ENCODE data around the gene GOLGA8S. TPM values are rescaled to one million over a fixed set of nuclear protein-coding genes. Genes with fewer than 3 reads are reported as not detected.
"Not testable (repeated sequence)": the region's sequence is repeated elsewhere in the genome, so short reads cannot be mapped to it uniquely, and the experiment has no call there.

GOLGA8S gene
- total and polyA plus RNA-seq, 5 experiments from 2014 or later, result 0.44 to 0.63 TPM; not detected in 3

DNA sequence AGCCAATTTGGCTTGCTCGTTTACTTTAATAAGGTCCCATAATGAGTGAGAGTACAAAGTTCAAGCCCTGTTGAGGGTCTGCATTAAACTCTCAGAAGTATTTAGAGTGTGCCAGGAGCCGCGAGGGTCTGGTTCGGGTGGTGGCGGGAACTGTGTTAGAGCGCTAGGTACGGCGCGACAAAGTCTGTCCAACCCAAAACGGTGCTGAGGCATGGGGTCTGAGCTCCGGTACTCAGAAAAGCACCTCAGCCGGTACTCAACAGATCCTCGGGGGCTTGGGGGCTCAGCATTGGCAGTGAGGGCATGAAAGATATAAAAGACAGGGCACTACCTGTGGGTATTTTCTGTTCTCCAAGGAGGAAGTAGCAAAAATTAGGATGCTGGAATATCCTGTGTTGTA is 24.4 kb downstream of the GOLGA8S start:
- H3K4me3 Mint-ChIP-seq, H3K27ac Mint-ChIP-seq, H3K27me3 Mint-ChIP-seq, H3K36me3 Mint-ChIP-seq, DNase-seq, H3K4me1 Mint-ChIP-seq, ATAC-seq, POLR2A ChIA-PET, H3K9me3 Mint-ChIP-seq: not testable (repeated sequence)

DNA sequence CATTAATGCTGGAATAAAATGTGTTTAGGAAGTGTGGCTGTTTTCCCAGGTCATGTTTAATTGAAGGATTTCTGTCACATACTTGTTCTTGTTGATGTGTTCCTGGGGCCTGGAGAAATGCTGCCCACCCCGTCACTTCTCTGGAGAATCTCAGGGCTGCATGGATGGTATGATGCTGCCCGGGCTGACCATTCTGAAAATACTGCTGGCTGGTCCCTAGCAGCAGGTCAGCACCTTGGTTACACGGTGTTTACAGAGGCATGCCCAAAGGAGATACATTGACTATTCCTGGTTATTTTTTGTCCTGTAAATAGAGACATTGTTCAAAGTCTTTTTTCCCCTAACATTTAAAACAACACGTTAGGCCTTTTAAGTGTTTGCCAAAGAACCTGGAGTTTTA is 26.2 kb downstream of the GOLGA8S start:
- H3K27ac Mint-ChIP-seq, ATAC-seq, H3K9me3 Mint-ChIP-seq, POLR2A ChIA-PET, DNase-seq, H3K4me1 Mint-ChIP-seq, H3K4me3 Mint-ChIP-seq, H3K36me3 Mint-ChIP-seq: not testable (repeated sequence)
- H3K27me3 Mint-ChIP-seq, result peaks cover 0 to 20% (median 5%) of the 10 kb centered on the region in 5 donors

DNA sequence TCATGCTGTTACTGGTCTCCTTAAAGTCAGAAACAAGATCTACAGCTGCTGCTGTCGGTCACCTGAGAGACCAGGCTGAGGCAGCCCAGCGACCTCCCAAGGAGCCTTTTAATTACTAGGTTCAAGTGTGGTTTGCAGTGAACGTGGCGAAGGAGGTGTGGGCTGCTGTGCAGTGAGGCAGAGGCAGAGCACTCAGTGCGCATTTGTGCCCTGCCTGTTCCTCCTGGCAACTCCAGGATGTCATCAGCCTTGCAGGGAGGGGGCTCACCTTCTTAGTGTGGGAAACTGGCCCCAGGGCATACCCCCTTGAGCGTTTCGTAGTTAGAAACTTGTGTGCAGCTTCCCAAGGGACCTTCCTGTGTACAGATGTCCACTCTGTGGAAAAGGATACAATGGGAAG is 26.6 kb downstream of the GOLGA8S start:
- DNase-seq, H3K27ac Mint-ChIP-seq, H3K4me1 Mint-ChIP-seq, H3K9me3 Mint-ChIP-seq, POLR2A ChIA-PET, H3K36me3 Mint-ChIP-seq, H3K4me3 Mint-ChIP-seq, ATAC-seq: not testable (repeated sequence)
- H3K27me3 Mint-ChIP-seq, result peaks cover 3 to 21% (median 5%) of the 10 kb centered on the region in 5 donors

DNA sequence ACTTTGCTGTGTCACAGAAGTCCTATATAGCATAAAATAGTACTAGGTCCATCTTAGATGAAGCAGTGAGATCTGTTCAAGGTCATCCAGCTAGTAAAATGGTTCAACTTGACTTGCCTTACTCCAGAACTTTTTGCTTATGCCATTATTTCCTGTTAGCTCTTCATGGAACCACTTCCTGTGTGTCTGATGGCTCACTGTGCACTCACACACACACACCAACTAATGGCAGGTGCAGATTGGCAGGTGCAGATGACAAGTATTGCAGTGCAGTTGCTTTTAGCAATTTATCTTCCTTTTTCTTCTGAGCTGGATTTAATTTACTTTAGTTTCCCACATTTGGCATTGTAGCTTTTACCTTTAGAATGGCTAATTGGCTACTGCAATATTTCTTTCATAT is 29.8 kb downstream of the GOLGA8S start:
- ATAC-seq (no peak), DNase-seq (no peak)
- Mint-ChIP-seq H3K4me3 (no peak overlapping the region), H3K36me3 (no peaks in the 10 kb centered on the region), H3K9me3 (peaks cover 0 to 1% (median 0%) of the 10 kb centered on the region in 9 donors), H3K27me3 (peaks cover 3 to 29% (median 5%) of the 10 kb centered on the region in 5 donors), H3K4me1 (no peaks in the 10 kb centered on the region), H3K27ac (no peak overlapping the region)
- POLR2A ChIA-PET, result no interaction called here

DNA sequence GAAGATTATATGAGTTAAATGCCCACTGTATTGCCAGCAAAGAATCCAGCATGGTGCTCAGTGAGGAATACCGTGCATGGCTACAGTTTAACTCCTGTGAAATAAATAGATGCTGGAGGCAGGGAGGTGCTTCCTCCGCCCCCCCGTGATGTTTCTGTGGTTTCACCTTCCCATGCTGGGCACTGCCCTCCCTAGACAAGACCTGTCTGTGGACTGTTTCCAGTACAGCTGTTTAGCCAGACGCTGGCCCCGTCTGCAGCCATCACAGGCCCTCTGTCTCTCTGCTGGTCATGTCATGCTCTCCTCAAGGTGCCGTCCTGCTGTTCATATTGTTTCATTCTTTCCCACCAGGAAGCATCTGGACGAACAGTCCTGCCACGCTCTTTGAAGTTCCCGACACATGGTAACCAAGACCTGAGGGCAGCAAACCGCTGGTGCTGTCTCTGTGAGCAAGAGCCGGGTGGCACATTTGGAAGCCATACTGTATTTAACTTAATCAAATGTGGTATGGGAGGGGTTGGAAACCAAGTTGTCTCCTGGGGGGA is 31.4 kb downstream of the GOLGA8S start:
- peaks cover 0 to 1% (median 0%) of the 10 kb centered on the region in 9 donors for H3K9me3 Mint-ChIP-seq
- ATAC-seq (no peak), DNase-seq (no peak)
- H3K4me3 Mint-ChIP-seq, result no peak overlapping the region
- H3K36me3 Mint-ChIP-seq, result no peaks in the 10 kb centered on the region
- POLR2A ChIA-PET, result no interaction called here
- H3K27me3 Mint-ChIP-seq, result peaks cover 3 to 29% (median 5%) of the 10 kb centered on the region in 5 donors
- H3K27ac Mint-ChIP-seq, result no peak overlapping the region
- H3K4me1 Mint-ChIP-seq, result no peaks in the 10 kb centered on the region

DNA sequence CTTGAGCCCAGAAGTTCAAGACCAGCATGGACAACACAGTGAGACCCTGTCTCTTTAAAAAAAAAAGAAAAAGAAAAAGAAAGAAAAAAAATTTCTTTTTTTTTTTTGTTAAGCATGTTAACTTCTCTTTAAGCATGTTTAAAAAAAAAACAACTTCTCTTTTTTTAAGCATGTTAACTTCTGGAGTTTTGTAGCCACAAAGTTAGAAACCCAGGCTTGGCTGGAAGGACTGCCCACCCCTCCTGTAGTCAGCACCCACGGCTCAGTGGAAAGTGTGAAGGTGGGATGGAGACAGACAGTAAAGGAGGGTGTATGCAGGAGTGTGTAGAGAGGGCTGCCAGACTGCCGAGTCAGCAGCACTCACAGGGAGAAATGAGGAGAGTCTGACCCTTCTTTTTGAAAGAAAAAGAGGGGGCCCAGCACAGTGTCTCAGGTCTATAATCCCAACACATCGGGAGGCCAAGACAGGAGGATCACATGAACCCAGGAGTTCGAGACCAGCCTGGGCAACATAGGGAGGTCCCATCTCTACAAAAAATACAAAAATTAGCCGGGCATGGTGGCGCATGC is 33.2 kb downstream of the GOLGA8S start:
- no peaks in the 10 kb centered on the region for H3K4me1 Mint-ChIP-seq
- ATAC-seq (no peak), DNase-seq (no peak)
- no peak overlapping the region for H3K4me3 Mint-ChIP-seq
- POLR2A ChIA-PET, result no interaction called here
- H3K36me3 Mint-ChIP-seq, result no peaks in the 10 kb centered on the region
- peaks cover 0 to 1% (median 0%) of the 10 kb centered on the region in 9 donors for H3K9me3 Mint-ChIP-seq
- no peak overlapping the region for H3K27ac Mint-ChIP-seq
- H3K27me3 Mint-ChIP-seq, result peaks cover 3 to 29% (median 4%) of the 10 kb centered on the region in 5 donors

DNA sequence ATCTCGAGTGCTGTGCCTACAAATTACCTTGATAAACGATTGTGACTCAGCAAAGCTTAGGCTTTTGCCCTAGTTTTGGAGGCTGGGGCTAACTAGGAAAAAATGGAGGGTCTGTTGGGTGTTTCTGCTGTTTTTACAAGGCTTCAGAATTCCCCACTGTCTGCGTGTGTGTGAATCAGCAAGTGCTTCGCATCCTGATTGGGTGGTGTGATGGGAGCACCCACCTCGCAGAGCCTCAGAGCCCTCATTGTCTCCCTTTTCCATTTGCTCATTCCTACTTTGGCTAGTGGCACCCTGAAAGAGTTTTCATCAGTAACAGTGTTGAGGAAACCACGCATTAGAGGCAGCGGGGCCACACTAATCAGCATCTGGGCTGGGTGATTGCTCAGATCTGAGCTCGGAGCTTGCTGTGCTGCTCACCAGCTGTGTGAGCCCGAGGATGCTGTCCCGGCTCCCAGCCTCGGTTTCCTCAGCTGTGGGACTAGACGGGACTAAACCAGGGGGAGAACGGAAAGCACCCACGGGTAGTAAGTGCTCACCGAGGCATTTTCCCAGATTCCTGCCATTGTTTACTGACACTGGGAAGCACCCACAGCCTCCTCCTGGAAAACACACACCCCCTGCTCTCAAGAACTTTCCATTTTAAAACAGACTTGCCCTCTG is 40.6 kb downstream of the GOLGA8S start:
- Mint-ChIP-seq H3K36me3 (no peaks in the 10 kb centered on the region), H3K27ac (no peak overlapping the region), H3K4me3 (no peak overlapping the region), H3K27me3 (peaks cover 0 to 16% (median 7%) of the 10 kb centered on the region in 5 donors), H3K4me1 (no peaks in the 10 kb centered on the region), H3K9me3 (no peaks in the 10 kb centered on the region)
- ATAC-seq (no peak), DNase-seq (no peak)
- POLR2A ChIA-PET, result no interaction called here

DNA sequence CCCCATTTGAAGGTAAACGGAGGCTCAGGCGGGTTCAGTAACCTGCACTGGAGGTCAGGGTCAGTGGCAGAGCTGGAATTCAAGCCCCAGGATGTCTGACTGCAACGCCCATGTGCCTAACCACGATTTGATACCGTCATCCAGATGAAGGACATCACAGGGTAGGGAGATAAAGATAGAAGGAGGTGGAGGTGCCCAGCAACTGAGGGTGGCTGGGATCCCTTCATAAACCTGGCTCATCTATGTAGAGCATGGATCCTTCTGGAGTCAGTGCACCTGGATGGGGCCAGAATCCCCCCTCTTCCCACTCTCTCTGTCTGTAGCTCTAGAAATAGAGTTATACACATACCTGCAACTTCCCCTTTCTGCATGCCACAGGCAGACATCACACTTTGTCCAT is 41.3 kb downstream of the GOLGA8S start:
- no peak for ATAC-seq
- peaks cover 0 to 22% (median 7%) of the 10 kb centered on the region in 5 donors for H3K27me3 Mint-ChIP-seq
- H3K4me3 Mint-ChIP-seq, result no peak overlapping the region
- no peaks in the 10 kb centered on the region for H3K36me3 Mint-ChIP-seq
- no peaks in the 10 kb centered on the region for H3K4me1 Mint-ChIP-seq
- POLR2A ChIA-PET, result no interaction called here
- DNase-seq, result no peak
- H3K27ac Mint-ChIP-seq, result no peak overlapping the region
- no peaks in the 10 kb centered on the region for H3K9me3 Mint-ChIP-seq

DNA sequence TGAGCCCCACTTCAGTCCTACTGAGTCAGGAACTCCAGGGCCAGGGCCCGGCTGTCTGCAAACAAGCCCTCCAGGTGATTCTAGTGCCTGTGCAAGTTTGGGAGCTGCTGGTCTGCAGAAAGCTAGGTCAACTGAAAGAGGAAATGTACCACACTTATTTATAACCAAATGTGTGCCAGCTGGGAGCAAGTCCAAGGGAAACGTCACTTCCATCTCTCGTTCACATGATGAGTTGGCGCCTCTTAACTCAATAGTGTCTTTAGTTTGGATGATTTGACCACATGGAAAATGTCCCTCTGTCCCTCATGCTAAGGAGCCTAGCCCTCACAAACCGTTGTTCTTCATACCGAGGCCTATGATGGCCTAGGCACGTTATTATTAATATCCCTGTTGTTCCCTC is 43.2 kb downstream of the GOLGA8S start:
- H3K9me3 Mint-ChIP-seq, result no peaks in the 10 kb centered on the region

DNA sequence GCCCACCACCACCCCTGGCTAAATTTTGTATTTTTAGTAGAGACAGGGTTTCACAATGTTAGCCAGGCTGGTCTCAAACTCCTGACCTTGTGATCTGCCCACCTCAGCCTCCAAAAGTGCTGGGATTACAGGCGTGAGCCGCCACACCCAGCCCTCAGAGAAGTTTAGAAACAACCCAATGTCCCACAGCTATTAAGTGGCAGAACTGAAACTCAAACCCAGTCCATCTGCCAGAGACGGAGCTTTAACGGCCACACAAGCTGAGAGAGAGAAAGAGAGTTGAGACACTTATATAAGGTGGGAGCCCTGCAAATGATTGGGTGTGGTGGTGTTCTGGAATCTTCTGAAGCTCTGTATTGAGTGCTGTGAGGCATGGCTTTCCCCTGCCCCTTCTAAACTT is 43.8 kb downstream of the GOLGA8S start:
- H3K4me1 Mint-ChIP-seq, H3K4me3 Mint-ChIP-seq, H3K36me3 Mint-ChIP-seq, POLR2A ChIA-PET, DNase-seq, H3K27ac Mint-ChIP-seq, ATAC-seq, H3K9me3 Mint-ChIP-seq: not testable (repeated sequence)
- peaks cover 1 to 32% (median 11%) of the 10 kb centered on the region in 5 donors for H3K27me3 Mint-ChIP-seq

More for the DNA sequence above, 43.2 kb downstream of the GOLGA8S start:
- H3K27ac Mint-ChIP-seq, result no peak overlapping the region
- POLR2A ChIA-PET, result no interaction called here
- ATAC-seq (no peak), DNase-seq (no peak)
- no peaks in the 10 kb centered on the region for H3K4me1 Mint-ChIP-seq
- peaks cover 0 to 30% (median 11%) of the 10 kb centered on the region in 5 donors for H3K27me3 Mint-ChIP-seq
- H3K36me3 Mint-ChIP-seq, result no peaks in the 10 kb centered on the region
- no peak overlapping the region for H3K4me3 Mint-ChIP-seq

DNA sequence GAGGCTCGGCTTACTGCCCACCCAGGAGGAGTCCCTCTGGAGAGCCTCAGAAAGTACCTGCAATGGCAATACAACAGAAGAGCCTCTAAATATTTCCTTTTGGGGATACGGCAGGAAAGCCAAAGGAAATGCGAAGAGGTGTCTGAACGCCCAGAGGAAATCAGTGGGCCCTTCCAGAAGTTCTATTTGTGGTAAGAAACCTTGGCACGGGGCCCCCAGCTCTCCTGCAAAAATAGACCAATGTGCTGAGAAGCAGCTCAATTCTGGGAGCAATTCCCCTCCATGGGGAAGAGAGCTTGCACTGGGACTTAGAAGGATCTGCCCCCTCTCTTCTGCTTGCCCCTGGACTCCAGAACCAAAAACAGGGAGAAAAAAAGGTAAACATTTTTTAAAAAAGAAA is 44.7 kb downstream of the GOLGA8S start:
- H3K4me3 Mint-ChIP-seq, H3K27ac Mint-ChIP-seq, H3K4me1 Mint-ChIP-seq, H3K9me3 Mint-ChIP-seq, DNase-seq, POLR2A ChIA-PET, ATAC-seq, H3K36me3 Mint-ChIP-seq: not testable (repeated sequence)
- H3K27me3 Mint-ChIP-seq, result peaks cover 1 to 32% (median 15%) of the 10 kb centered on the region in 5 donors

DNA sequence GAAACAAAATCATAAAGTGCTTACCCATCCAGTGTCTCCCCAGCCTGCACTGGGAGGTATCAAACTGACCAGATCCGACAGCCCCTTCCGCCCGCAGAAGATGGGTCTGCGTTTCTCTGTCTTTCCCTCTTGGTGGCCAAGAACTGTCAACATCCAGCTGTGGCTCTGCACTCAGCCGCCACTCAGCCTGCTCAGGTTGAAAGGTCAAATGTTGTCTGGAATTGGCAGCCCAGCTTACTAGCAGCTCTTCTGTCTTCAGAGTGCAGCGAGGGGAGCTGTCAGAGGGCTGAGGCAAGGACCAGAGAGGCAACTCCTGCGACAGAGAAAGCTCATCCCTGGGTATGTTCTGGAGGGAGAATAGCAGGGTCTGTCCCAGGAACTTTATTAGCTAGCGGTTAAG is 47.1 kb downstream of the GOLGA8S start:
- H3K4me1 Mint-ChIP-seq, result no peaks in the 10 kb centered on the region
- no peak overlapping the region for H3K27ac Mint-ChIP-seq
- peaks cover 1 to 33% (median 15%) of the 10 kb centered on the region in 5 donors for H3K27me3 Mint-ChIP-seq
- DNase-seq (no peak), ATAC-seq (no peak)
- H3K4me3 Mint-ChIP-seq, result no peak overlapping the region
- H3K36me3 Mint-ChIP-seq, result no peaks in the 10 kb centered on the region
- H3K9me3 Mint-ChIP-seq, result peaks cover 0 to 3% (median 0%) of the 10 kb centered on the region in 9 donors
- POLR2A ChIA-PET, result no interaction called here

DNA sequence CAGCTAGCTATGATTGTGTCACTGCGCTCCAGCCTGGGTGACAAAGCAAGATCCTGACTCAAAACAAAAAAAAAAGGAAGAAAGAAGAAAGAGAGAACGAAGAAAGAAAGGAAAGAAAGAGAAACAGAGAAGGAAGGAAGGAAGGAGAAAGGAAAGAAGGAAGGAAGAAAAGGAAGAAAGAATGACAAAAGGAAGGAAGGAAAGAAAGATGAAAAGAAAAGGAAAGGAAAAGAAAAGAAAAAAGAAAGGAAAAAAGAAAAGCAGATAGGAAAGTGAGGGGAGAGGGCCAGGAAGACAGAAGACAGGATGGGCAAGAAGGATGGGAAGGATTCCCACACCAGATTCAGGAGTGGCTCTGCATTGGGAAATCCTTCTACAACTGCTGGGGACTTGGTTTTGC is 47.6 kb downstream of the GOLGA8S start:
- POLR2A ChIA-PET, result no interaction called here
- DNase-seq (no peak), ATAC-seq (no peak)
- Mint-ChIP-seq H3K9me3 (peaks cover 0 to 4% (median 0%) of the 10 kb centered on the region in 9 donors), H3K4me1 (no peaks in the 10 kb centered on the region), H3K27ac (no peak overlapping the region), H3K4me3 (no peak overlapping the region), H3K27me3 (peaks cover 1 to 38% (median 15%) of the 10 kb centered on the region in 5 donors), H3K36me3 (no peaks in the 10 kb centered on the region)

Measured in naive thymus-derived CD8-positive, alpha-beta T cell (primary cell).